Measurements from ENCODE around the gene CENATAC. TPM values are rescaled to one million over a fixed set of nuclear protein-coding genes. Genes with fewer than 3 reads are reported as not detected.

The CENATAC gene
- total RNA-seq, 4 donors from 2014 or later, result 39.0 to 114 (median 54.9) TPM

DNA sequence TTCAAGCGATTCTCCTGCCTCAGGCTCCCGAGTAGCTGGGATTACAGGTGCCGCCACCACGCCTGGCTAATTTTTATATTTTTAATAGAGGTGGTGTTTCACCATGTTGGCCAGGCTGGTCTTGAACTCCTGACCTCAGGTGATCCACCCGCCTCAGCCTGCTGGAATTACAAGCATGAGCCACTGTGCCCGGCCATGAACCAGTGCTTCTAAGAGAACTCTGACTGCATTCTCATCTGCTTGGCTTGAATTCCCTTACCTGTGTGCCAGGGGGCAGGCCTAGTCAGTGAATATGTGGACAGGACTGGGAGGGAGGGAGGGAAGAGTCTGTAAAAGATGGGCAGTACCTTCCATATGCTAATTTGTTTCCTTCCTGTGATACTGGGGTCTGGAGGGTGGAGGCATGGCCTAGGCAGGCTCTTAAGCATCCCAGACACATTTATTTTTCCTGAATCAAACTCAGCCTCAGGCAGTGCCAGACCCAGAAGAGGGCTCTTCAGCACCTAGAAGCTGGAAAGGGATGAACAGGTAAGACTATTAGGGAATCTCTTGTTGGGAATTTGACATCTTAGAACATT is 13.6 kb downstream of the CENATAC start:
- TF ChIP-seq, protein P1, sequence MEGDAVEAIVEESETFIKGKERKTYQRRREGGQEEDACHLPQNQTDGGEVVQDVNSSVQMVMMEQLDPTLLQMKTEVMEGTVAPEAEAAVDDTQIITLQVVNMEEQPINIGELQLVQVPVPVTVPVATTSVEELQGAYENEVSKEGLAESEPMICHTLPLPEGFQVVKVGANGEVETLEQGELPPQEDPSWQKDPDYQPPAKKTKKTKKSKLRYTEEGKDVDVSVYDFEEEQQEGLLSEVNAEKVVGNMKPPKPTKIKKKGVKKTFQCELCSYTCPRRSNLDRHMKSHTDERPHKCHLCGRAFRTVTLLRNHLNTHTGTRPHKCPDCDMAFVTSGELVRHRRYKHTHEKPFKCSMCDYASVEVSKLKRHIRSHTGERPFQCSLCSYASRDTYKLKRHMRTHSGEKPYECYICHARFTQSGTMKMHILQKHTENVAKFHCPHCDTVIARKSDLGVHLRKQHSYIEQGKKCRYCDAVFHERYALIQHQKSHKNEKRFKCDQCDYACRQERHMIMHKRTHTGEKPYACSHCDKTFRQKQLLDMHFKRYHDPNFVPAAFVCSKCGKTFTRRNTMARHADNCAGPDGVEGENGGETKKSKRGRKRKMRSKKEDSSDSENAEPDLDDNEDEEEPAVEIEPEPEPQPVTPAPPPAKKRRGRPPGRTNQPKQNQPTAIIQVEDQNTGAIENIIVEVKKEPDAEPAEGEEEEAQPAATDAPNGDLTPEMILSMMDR (IDR thresholded peaks at IDR 0.05; ENCODE audit: low read depth), result no peak

- TF ChIP-seq, protein P1 (IDR thresholded peaks at IDR 0.05; ENCODE audit: low read depth), result no peak
Observed at GRCh38 chr11:119012629-119013170, 14.8 kb downstream of the CENATAC start.

DNA sequence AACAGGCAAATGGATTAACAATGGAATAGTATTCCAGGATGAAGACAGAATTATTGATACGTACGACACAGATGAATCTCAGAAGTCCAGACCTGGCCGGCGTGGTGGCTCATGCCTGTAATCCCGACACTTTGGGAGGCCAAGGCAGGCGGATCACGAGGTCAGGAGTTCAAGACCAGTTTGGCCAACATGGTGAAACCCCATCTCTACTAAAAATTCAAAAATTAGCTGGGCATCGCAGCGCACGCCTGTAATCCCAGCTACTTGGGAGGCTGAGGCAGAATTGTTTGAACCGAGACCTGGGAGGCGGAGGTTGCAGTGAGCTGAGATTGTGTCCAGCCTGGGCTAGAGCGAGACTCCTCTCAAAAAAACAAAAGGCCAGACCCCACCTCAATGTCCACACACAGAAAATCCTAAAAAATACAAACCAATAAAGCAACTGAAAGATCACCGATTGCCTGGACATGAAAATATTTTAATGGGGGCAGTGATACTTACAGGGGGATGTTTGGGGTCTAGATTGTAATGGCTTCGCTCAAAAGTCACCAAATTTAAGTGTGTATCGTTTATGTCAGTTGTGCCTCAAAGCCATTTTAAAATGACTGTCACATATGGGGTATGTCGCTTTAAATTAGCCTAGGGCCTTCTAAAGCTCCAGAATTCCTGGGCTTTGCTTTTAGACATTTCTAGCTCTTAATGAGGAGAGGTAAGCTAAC is 16.4 kb downstream of the CENATAC start:
- TF ChIP-seq, protein P1 (IDR thresholded peaks at IDR 0.05; ENCODE audit: low read depth), result no peak

GRCh38 chr11:119015054-119015611 is 17.2 kb downstream of the CENATAC start:
- TF ChIP-seq, protein P1 (IDR thresholded peaks at IDR 0.05; ENCODE audit: low read depth), result no peak

GRCh38 chr11:119016216-119017009 is 18.5 kb downstream of the CENATAC start:
- TF ChIP-seq, protein P1 (IDR thresholded peaks at IDR 0.05; ENCODE audit: low read depth), result no peak

DNA sequence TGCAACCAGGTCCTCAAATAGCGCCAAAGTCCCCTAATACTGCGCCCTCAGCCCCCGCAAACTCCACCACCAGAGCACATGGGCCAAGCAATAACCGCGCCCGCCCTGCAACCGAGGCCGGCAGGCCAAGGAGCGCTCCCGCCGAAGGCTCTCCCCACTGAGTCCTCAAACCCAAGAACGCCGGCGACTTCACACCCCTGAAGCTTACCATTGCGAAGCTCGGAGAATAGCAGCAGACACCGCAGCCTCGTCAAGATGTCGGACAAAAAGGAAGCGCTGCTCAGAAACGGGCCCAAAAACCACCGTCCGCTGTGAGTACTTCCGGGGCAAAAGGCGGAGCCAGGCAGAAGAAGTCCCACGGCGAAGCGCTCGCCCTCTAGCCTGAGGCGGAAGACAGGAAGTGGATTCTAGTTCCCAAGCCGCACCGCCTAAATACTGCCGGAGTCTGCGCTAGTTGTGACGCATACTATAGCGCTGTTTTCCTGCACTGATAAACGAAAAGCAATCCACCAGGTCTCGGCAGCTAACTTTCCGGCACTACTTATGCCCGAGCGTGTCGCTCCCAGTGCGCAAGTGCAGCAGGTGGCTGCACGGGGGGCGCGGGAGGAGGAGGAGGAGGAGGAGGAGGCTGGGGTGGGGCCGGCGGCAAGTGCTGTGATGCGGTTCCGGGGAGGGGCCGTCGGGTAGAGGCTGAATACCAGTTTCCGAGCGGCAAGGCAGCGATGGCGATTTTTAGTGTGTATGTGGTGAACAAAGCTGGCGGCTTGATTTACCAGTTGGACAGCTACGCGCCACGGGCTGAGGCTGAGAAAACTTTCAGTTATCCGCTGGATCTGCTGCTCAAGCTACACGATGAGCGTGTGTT is 20.4 kb downstream of the CENATAC start, which contains the start of the genes RPS25 and TRAPPC4:
TSS of gene RPS25 (minus strand) at position 270 of the 865 bp plus-strand sequence. CDS start at position 211, 59 bp downstream.
TSS of gene TRAPPC4 (plus strand) at position 693 of the 865 bp plus-strand sequence. CDS start at position 723, 30 bp downstream.
- TF ChIP-seq, protein P1 (IDR thresholded peaks at IDR 0.05; ENCODE audit: low read depth), result no peak
